Hepatocyte (in vitro differentiated cells): ENCODE data around the gene KHDRBS2.

ENCODE experiments used
- EZH2 ChIP-seq: fragments of 200-600 bp; sonication (generic); IDR thresholded peaks from 2 replicates; pipeline ENCODE4 v1.6.1; 2016; ENCODE audit warnings: antibody characterized with exemption, mild to moderate bottlenecking, borderline replicate concordance
- TF ChIP-seq, protein P1 (sequence below): fragments of 200-600 bp; sonication (generic); IDR thresholded peaks from 2 replicates; pipeline ENCODE4 v1.5.1; 2016; ENCODE audit warnings: antibody characterized with exemption, mild to moderate bottlenecking; ENCODE audit not compliant: poor library complexity

DNA sequence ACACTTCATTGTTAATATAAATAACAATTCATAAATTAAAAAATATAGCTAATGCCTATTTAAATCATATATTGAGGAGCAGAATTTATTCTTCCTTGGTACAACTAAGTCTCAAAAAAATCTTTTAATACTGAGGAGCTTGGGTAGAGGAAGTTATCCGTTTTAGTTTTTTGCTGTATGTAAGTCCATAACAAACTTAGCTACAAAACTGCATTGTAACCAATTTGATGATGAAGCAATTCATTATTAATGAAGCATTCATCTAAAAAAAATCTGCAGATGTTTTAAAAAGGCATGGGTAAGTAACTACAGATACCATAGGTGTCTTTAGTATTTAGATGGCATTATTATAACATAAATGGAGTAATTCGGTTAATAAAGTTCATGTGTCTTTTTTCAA is 1.3 kb downstream of the KHDRBS2 start:
- TF ChIP-seq, protein P1, sequence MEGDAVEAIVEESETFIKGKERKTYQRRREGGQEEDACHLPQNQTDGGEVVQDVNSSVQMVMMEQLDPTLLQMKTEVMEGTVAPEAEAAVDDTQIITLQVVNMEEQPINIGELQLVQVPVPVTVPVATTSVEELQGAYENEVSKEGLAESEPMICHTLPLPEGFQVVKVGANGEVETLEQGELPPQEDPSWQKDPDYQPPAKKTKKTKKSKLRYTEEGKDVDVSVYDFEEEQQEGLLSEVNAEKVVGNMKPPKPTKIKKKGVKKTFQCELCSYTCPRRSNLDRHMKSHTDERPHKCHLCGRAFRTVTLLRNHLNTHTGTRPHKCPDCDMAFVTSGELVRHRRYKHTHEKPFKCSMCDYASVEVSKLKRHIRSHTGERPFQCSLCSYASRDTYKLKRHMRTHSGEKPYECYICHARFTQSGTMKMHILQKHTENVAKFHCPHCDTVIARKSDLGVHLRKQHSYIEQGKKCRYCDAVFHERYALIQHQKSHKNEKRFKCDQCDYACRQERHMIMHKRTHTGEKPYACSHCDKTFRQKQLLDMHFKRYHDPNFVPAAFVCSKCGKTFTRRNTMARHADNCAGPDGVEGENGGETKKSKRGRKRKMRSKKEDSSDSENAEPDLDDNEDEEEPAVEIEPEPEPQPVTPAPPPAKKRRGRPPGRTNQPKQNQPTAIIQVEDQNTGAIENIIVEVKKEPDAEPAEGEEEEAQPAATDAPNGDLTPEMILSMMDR, result no peak
- no peak for TF ChIP-seq EZH2
